Measurements from ENCODE around the gene KRT39. TPM values are rescaled to one million over a fixed set of nuclear protein-coding genes. Genes with fewer than 3 reads are reported as not detected.
"Not testable (repeated sequence)": the region's sequence is repeated elsewhere in the genome, so short reads cannot be mapped to it uniquely, and the experiment has no call there.

KRT39 gene
- total RNA-seq, 1 donor from 2014 or later = not detected

- no peak for TF ChIP-seq CTCF (IDR thresholded peaks at IDR 0.05)
- Mint-ChIP-seq H3K4me1 (no peaks in the 10 kb centered on the region), H3K4me3 (no peak overlapping the region), H3K36me3 (ENCODE audit: low read depth) (no peaks in the 10 kb centered on the region), H3K27ac (no peak overlapping the region), H3K9me3 (no peaks in the 10 kb centered on the region), H3K27me3 (peaks cover 19% of the 10 kb centered on the region)
- no peak for DNase-seq
- CTCF ChIA-PET = no interaction called here
- no peak for ATAC-seq (ENCODE audit: low read depth)
- intact Hi-C loops (cut with micrococcal nuclease) = no loop called here
- POLR2A ChIA-PET = interaction anchor here (0.5 kb wide), 1 partner anchor 194 kb away, joined by 5 read pairs; no protein-coding TSS in a partner anchor
These were observed 37.2 kb upstream of the KRT39 start for GRCh38 chr17:41003926-41004325.

GRCh38 chr17:41002814-41003213, 36.1 kb upstream of the KRT39 start:
- POLR2A ChIA-PET = no interaction called here
- intact Hi-C loops (cut with micrococcal nuclease) = no loop called here
- CTCF ChIA-PET = no interaction called here
- Mint-ChIP-seq H3K4me3 (no peak overlapping the region), H3K9me3 (no peaks in the 10 kb centered on the region), H3K4me1 (no peaks in the 10 kb centered on the region), H3K27me3 (peaks cover 25% of the 10 kb centered on the region), H3K27ac (no peak overlapping the region), H3K36me3 (ENCODE audit: low read depth) (no peaks in the 10 kb centered on the region)
- TF ChIP-seq CTCF (IDR thresholded peaks at IDR 0.05) = no peak
- DNase-seq = no peak
- no peak for ATAC-seq (ENCODE audit: low read depth)

GRCh38 chr17:41001795-41002194, 35.0 kb upstream of the KRT39 start:
- ChIA-PET CTCF (no interaction called here), POLR2A (no interaction called here)
- ATAC-seq (ENCODE audit: low read depth) (no peak), DNase-seq (no peak)
- Mint-ChIP-seq H3K9me3 (no peaks in the 10 kb centered on the region), H3K4me3 (no peak overlapping the region), H3K4me1 (no peaks in the 10 kb centered on the region), H3K36me3 (ENCODE audit: low read depth) (no peaks in the 10 kb centered on the region), H3K27ac (no peak overlapping the region), H3K27me3 (peaks cover 34% of the 10 kb centered on the region)
- intact Hi-C loops (cut with micrococcal nuclease) = no loop called here
- TF ChIP-seq CTCF (IDR thresholded peaks at IDR 0.05) = no peak

GRCh38 chr17:40999563-40999962, 32.8 kb upstream of the KRT39 start, which contains the start of gene KRTAP3-2:
Gene KRTAP3-2 (minus strand): TSS chr17:40999906. CDS start chr17:40999853, 53 bp downstream.
- H3K4me3 Mint-ChIP-seq; H3K36me3 Mint-ChIP-seq (ENCODE audit: low read depth); DNase-seq; ATAC-seq (ENCODE audit: low read depth); CTCF ChIA-PET; H3K4me1 Mint-ChIP-seq; POLR2A ChIA-PET; H3K9me3 Mint-ChIP-seq; intact Hi-C loops (cut with micrococcal nuclease); H3K27ac Mint-ChIP-seq: not testable (repeated sequence)
- peaks cover 34% of the 10 kb centered on the region for H3K27me3 Mint-ChIP-seq

DNA sequence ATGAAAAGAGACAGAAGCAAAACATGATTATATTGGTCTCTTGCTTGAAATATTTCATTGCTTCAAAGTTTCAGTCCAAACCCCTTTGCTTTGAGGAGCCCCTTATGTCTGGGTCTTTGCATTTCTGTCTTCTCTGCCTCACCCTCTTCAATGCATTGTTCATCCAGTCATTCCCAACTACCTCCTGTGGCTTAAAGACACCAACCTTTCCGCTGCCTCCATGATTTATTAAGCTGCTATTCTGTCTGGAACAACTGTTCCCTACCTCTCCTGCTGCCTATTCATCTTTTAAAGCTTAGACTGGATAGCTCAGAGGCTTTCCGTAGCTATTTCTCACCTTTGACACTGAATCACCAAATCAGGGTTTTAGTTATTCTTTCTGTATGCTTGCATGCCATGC, 30.6 kb upstream of the KRT39 start:
- no peak for DNase-seq
- Mint-ChIP-seq H3K4me1 (no peaks in the 10 kb centered on the region), H3K9me3 (no peaks in the 10 kb centered on the region), H3K36me3 (ENCODE audit: low read depth) (no peaks in the 10 kb centered on the region), H3K4me3 (no peak overlapping the region), H3K27ac (no peak overlapping the region), H3K27me3 (peaks cover 42% of the 10 kb centered on the region)
- no peak for ATAC-seq (ENCODE audit: low read depth)
- ChIA-PET POLR2A (no interaction called here), CTCF (no interaction called here)
- TF ChIP-seq CTCF (IDR thresholded peaks at IDR 0.05) = no peak
- intact Hi-C loops (cut with micrococcal nuclease) = no loop called here

DNA sequence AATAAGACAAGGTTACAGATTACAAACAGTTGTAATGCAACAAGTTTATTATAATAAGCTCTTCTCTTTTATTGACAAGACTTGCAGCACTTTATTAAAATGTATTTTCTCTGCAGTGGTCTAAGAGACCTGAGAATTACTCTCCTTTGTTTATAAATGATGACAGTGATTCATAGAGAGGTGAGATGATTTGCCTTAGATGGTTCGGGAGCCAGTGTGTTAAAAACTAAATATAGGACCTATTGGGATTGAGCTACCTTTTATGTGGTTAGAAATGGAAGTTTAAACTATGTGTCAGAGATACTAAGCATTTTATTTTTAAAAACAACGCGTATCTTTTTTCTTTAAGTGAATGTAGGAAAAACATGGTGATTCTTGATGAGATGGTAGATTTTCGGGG, 30.1 kb upstream of the KRT39 start:
- peaks cover 46% of the 10 kb centered on the region for H3K27me3 Mint-ChIP-seq
- no peak for ATAC-seq (ENCODE audit: low read depth)
- intact Hi-C loops (cut with micrococcal nuclease) = no loop called here
- no peaks in the 10 kb centered on the region for H3K4me1 Mint-ChIP-seq
- H3K9me3 Mint-ChIP-seq = no peaks in the 10 kb centered on the region
- no peak overlapping the region for H3K27ac Mint-ChIP-seq
- ChIA-PET CTCF (no interaction called here), POLR2A (no interaction called here)
- DNase-seq = no peak
- H3K4me3 Mint-ChIP-seq = no peak overlapping the region
- no peaks in the 10 kb centered on the region for H3K36me3 Mint-ChIP-seq (ENCODE audit: low read depth)
- no peak for TF ChIP-seq CTCF (IDR thresholded peaks at IDR 0.05)
